ENCODE results near the gene CEACAM1. TPM values are rescaled to one million over a fixed set of nuclear protein-coding genes. Genes with fewer than 3 reads are reported as not detected.
"Not testable (repeated sequence)": the region's sequence is repeated elsewhere in the genome, so short reads cannot be mapped to it uniquely, and the experiment has no call there.

Gene CEACAM1
- total and polyA plus RNA-seq, 9 of the 15 experiments (the other 6 are each of a cell fraction or from before 2014, with no cell fraction given), result 0.04 to 0.16 (median 0.10) TPM; not detected in 1

DNA sequence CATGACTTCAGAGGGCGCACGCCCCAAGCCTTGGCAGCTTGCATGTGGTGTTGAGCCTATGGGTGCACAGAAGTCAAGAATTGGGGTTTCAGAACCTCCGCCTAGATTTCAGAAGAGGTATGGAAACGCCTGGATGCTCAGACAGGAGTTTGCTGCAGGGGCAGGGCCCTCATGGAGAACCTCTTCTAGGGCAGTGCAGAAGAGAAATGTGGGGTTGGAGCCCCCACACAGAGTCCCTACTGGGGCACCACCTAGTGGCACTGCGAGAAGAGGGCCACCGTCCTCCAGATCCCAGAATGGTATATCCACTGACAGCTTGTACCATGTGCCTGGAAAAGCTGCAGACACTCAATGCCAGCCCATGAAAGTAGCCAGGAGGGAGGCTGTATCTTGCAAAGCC, 22.2 kb upstream of the CEACAM1 start:
- H4K20me1 ChIP-seq (replicated peaks; ENCODE audit: control insufficient read depth, insufficient read depth, low read length); FAIRE-seq; ATAC-seq; H3K9me3 ChIP-seq (replicated peaks; ENCODE audit: control insufficient read depth, insufficient read depth, low read depth, low read length); H3K9me1 ChIP-seq (ENCODE audit: control insufficient read depth, insufficient read depth, low read length); H3K9ac ChIP-seq (ENCODE audit: insufficient read depth in 1 of 2, low read depth in 2 of 2, low read length in 2 of 2); H3K4me2 ChIP-seq (ENCODE audit: insufficient read depth, low read length); POLR2A ChIA-PET; DNase-seq (ENCODE audit: extremely low read depth in 1 of 4, low spot score in 3 of 4); intact Hi-C loops (cut with micrococcal nuclease); CTCF ChIA-PET (ENCODE audit: low intra/inter-chr PET ratio); BruUV-seq (replicated peaks); H3K79me2 ChIP-seq (ENCODE audit: control insufficient read depth, insufficient read depth, low read length); H3K27ac ChIP-seq (ENCODE audit: extremely low read depth, low read depth, low read length); H3K4me3 ChIP-seq; H3K36me3 ChIP-seq (ENCODE audit: control insufficient read depth, insufficient read depth, low read length); in situ Hi-C loops (cut with MboI); H3K27me3 ChIP-seq (ENCODE audit: control insufficient read depth in 2 of 2, insufficient read depth in 2 of 2, low read length in 2 of 2); H2AFZ ChIP-seq (ENCODE audit: low read depth, low read length); H3K4me1 ChIP-seq (replicated peaks in 1 of 2; ENCODE audit: control insufficient read depth in 2 of 2, insufficient read depth in 2 of 2, low read length in 2 of 2): not testable (repeated sequence)
- WGBS (ENCODE audit: insufficient coverage, low coverage, missing lambda C conversion rate), result 0% methylated on average over 6 of the region's 6 CpGs

DNA sequence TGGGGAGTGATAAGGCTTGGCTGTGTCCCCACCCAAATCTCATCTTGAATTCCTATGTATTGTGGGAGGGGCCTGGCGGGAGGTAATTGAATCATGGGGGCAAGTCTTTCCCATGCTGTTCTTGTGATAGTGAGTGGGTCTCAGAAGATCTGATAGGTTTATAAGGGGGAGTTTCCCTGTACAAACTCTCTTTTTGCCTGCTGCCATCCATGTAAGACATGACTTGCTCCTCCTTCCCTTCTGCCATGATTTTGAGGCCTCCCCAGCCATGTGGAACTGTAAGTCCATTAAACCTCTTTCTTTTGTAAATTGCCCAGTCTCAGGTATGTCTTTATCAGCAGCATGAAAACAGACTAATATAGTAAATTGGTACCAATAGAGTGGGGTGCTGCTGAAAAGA, 20.8 kb upstream of the CEACAM1 start:
- CTCF ChIA-PET (ENCODE audit: low intra/inter-chr PET ratio); H3K36me3 ChIP-seq (ENCODE audit: control insufficient read depth, insufficient read depth, low read length); H3K9me1 ChIP-seq (ENCODE audit: control insufficient read depth, insufficient read depth, low read length); H3K4me3 ChIP-seq; H3K9ac ChIP-seq (ENCODE audit: insufficient read depth in 1 of 2, low read depth in 2 of 2, low read length in 2 of 2); DNase-seq (ENCODE audit: extremely low read depth in 1 of 4, low spot score in 3 of 4); H3K4me2 ChIP-seq (ENCODE audit: insufficient read depth, low read length); H3K27me3 ChIP-seq (ENCODE audit: control insufficient read depth in 2 of 2, insufficient read depth in 2 of 2, low read length in 2 of 2); H3K9me3 ChIP-seq (replicated peaks; ENCODE audit: control insufficient read depth, insufficient read depth, low read depth, low read length); H3K27ac ChIP-seq (ENCODE audit: extremely low read depth, low read depth, low read length); H3K79me2 ChIP-seq (ENCODE audit: control insufficient read depth, insufficient read depth, low read length); intact Hi-C loops (cut with micrococcal nuclease); POLR2A ChIA-PET; ATAC-seq; BruUV-seq (replicated peaks); H2AFZ ChIP-seq (ENCODE audit: low read depth, low read length); FAIRE-seq; H3K4me1 ChIP-seq (replicated peaks in 1 of 2; ENCODE audit: control insufficient read depth in 2 of 2, insufficient read depth in 2 of 2, low read length in 2 of 2); H4K20me1 ChIP-seq (replicated peaks; ENCODE audit: control insufficient read depth, insufficient read depth, low read length): not testable (repeated sequence)
- TF ChIP-seq ZNF431 (CRISPR knock-in tag; IDR thresholded peaks at IDR 0.05), result peak; percentile 90
- in situ Hi-C loops (cut with MboI), result loop anchor here (25.0 kb wide), 1 partner anchor 437 kb away; no protein-coding TSS in a partner anchor
- WGBS (ENCODE audit: insufficient coverage, low coverage, missing lambda C conversion rate), result 0% methylated on average over 1 of the region's 1 CpG

Measured in K562 (cell line).